DND-41 (cell line): ENCODE results near the gene TMPRSS9.

ENCODE experiments used
- ATAC-seq: fragments of 200-7000 bp; cut with Tn5 transposase; 3 replicates; pipeline ENCODE4 v1.9.1; 2021; ENCODE audit warnings: low read depth; ENCODE audit not compliant: insufficient read depth
- DNase-seq: peaks from one replicate; pipeline ENCODE4 v3.0.0-alpha.2; 2020
- H2AFZ ChIP-seq: 2 replicates; pipeline ENCODE4 v1.6.0; 2012; ENCODE audit warnings: low read depth, low read length
- H3K27ac ChIP-seq: 2 replicates; pipeline ENCODE4 v1.5.1; 2012; ENCODE audit warnings: low read length, inconsistent platforms
- H3K27me3 ChIP-seq: fragments of 200-600 bp; sonication (generic); 2 replicates; pipeline ENCODE4 v1.6.0; 2012; ENCODE audit warnings: low read length, mild to moderate bottlenecking, inconsistent platforms; ENCODE audit not compliant: insufficient read depth, poor library complexity
- H3K36me3 ChIP-seq: 2 replicates; pipeline ENCODE4 v1.5.1; 2012; ENCODE audit warnings: low read length, inconsistent platforms; ENCODE audit not compliant: insufficient read depth
- H3K4me1 ChIP-seq: 2 replicates; pipeline ENCODE4 v1.5.1; 2012; ENCODE audit warnings: mild to moderate bottlenecking, low read length; ENCODE audit not compliant: insufficient read depth
- H3K4me2 ChIP-seq: 2 replicates; pipeline ENCODE4 v1.6.0; 2012; ENCODE audit warnings: mild to moderate bottlenecking, moderate library complexity, low read length, inconsistent platforms; ENCODE audit not compliant: insufficient read depth
- H3K4me3 ChIP-seq, 2 experiments: fragments of 200-600 bp in 1 of 2; shearing (Covaris generic) in 1 of 2; 2 replicates each; pipeline ENCODE4 v1.5.1; 2012 to 2016; ENCODE audit warnings: inconsistent platforms in 2 of 2, low read length in 2 of 2, mild to moderate bottlenecking in 2 of 2, low read depth in 1 of 2, moderate library complexity in 1 of 2
- H3K79me2 ChIP-seq: 2 replicates; pipeline ENCODE4 v1.6.0; 2012; ENCODE audit warnings: low read length, inconsistent platforms; ENCODE audit not compliant: insufficient read depth
- H3K9ac ChIP-seq: 2 replicates; pipeline ENCODE4 v1.6.0; 2012; ENCODE audit warnings: low read depth, mild to moderate bottlenecking, inconsistent platforms, low read length, moderate library complexity
- H3K9me3 ChIP-seq: 2 replicates; pipeline ENCODE4 v1.5.1; 2012; ENCODE audit warnings: low read length, moderate library complexity, mild to moderate bottlenecking, inconsistent platforms; ENCODE audit not compliant: insufficient read depth, severe bottlenecking
- H4K20me1 ChIP-seq: 2 replicates; pipeline ENCODE4 v1.6.0; 2012; ENCODE audit warnings: low read length; ENCODE audit not compliant: insufficient read depth
- CTCF ChIP-seq: IDR thresholded peaks from 2 replicates; pipeline ENCODE4 v1.5.1; 2012; ENCODE audit warnings: borderline replicate concordance, low read length, moderate library complexity, mild to moderate bottlenecking; ENCODE audit not compliant: poor library complexity, severe bottlenecking; ENCODE audit errors: extremely low read depth
- EZH2 ChIP-seq: IDR thresholded peaks from 3 replicates; pipeline ENCODE4 v1.6.1; 2012; ENCODE audit warnings: borderline replicate concordance, low read depth, mild to moderate bottlenecking, moderate library complexity, low read length, inconsistent platforms; ENCODE audit not compliant: severe bottlenecking

The TMPRSS9 gene

GRCh38 chr19:2359992-2360685 is at the start of gene TMPRSS9:
TMPRSS9 (plus strand) TSS chr19:2360265; CDS start chr19:2389786, 29,521 bp downstream.
- Histone ChIP-seq H3K79me2 (no peaks in the 10 kb centered on the region), H4K20me1 (no peaks in the 10 kb centered on the region), H3K27ac (no peak within 1 kb of the TSS), H3K9ac (no peak within 1 kb of the TSS), H2AFZ (no peak within 1 kb of the TSS), H3K4me3 (no peak within 1 kb of the TSS), H3K4me2 (no peak within 1 kb of the TSS), H3K4me1 (no peaks in the 10 kb centered on the region), H3K36me3 (no peaks in the 10 kb centered on the region), H3K9me3 (no peaks in the 10 kb centered on the region), H3K27me3 (no peaks in the 10 kb centered on the region)
- ATAC-seq (no peak), DNase-seq (no peak)
- no peak for TF ChIP-seq EZH2
- no peak for TF ChIP-seq CTCF

GRCh38 chr19:2311093-2311492 is 49.0 kb upstream of the TMPRSS9 start:
- ATAC-seq, result no peak
- DNase-seq, result no peak

GRCh38 chr19:2312820-2313501 is 47.1 kb upstream of the TMPRSS9 start:
- TF ChIP-seq CTCF (no peak), EZH2 (no peak)

More at GRCh38 chr19:2311093-2311492, 49.0 kb upstream of the TMPRSS9 start:
- H3K79me2 ChIP-seq, result no peaks in the 10 kb centered on the region
- H3K4me2 ChIP-seq, result no peak overlapping the region
- H4K20me1 ChIP-seq, result no peaks in the 10 kb centered on the region
- no peak overlapping the region for H3K9ac ChIP-seq
- no peak overlapping the region for H2AFZ ChIP-seq
- H3K9me3 ChIP-seq, result no peaks in the 10 kb centered on the region
- no peak overlapping the region for H3K4me3 ChIP-seq
- no peaks in the 10 kb centered on the region for H3K36me3 ChIP-seq
- H3K27ac ChIP-seq, result no peak overlapping the region
- H3K27me3 ChIP-seq, result no peaks in the 10 kb centered on the region
- TF ChIP-seq CTCF (no peak), EZH2 (no peak)
- no peaks in the 10 kb centered on the region for H3K4me1 ChIP-seq

More at GRCh38 chr19:2312820-2313501, 47.1 kb upstream of the TMPRSS9 start:
- no peak overlapping the region for H3K4me2 ChIP-seq
- H3K9ac ChIP-seq, result no peak overlapping the region
- H3K4me1 ChIP-seq, result no peaks in the 10 kb centered on the region
- H3K36me3 ChIP-seq, result no peaks in the 10 kb centered on the region
- H3K79me2 ChIP-seq, result no peaks in the 10 kb centered on the region
- no peaks in the 10 kb centered on the region for H4K20me1 ChIP-seq
- no peak overlapping the region for H2AFZ ChIP-seq
- H3K27me3 ChIP-seq, result no peaks in the 10 kb centered on the region
- DNase-seq, result no peak
- H3K27ac ChIP-seq, result no peak overlapping the region
- ATAC-seq, result no peak
- H3K9me3 ChIP-seq, result no peaks in the 10 kb centered on the region
- H3K4me3 ChIP-seq, result no peak overlapping the region
